HEK293 (cell line): ENCODE measurements around the gene CRIM1.

ENCODE experiments used
- CTCF ChIA-PET: fragments of 350-600 bp; formaldehyde crosslinking; extraction: SDS; loops from one replicate; lab custom pipeline; 2021; ENCODE audit warnings: antibody characterized with exemption; lab: Yijun Ruan, JAX
- POLR2A ChIA-PET: fragments of 300-600 bp; formaldehyde crosslinking; extraction: SDS; loops from one replicate; lab custom pipeline; 2020; ENCODE audit warnings: antibody characterized with exemption, inconsistent platforms; lab: Yijun Ruan, JAX
- H3K27ac ChIP-seq: fragments of 200-500 bp; sonication (Bioruptor generic); 2 replicates; pipeline ENCODE4 v1.5.1; 2014; ENCODE audit warnings: low read depth, low read length, control low read depth, inconsistent platforms; ENCODE audit errors: extremely low read depth
- H3K36me3 ChIP-seq, 2 experiments: fragments of 200-500 bp in 1 of 2; sonication (Bioruptor generic) in 1 of 2; 1 replicate in 1 of 2; 2 replicates in 1 of 2; pipeline ENCODE4 v1.5.1; 2014 to 2017; ENCODE audit warnings: inconsistent platforms in 2 of 2, low read length in 2 of 2; ENCODE audit not compliant: control insufficient read depth in 2 of 2, insufficient read depth in 1 of 2
- H3K4me1 ChIP-seq: fragments of 200-500 bp; sonication (Bioruptor generic); 2 replicates; pipeline ENCODE4 v1.5.1; 2014; ENCODE audit warnings: mild to moderate bottlenecking, low read length, inconsistent platforms; ENCODE audit not compliant: control insufficient read depth, insufficient read depth
- H3K4me3 ChIP-seq: 2 replicates; pipeline ENCODE4 v1.5.1; 2011; ENCODE audit warnings: low read depth, mild to moderate bottlenecking, control low read depth, low read length, moderate library complexity
- H3K9me3 ChIP-seq: fragments of 200-500 bp; sonication (Bioruptor generic); 2 replicates; pipeline ENCODE4 v1.5.1; 2014; ENCODE audit warnings: low read depth, low read length, inconsistent platforms; ENCODE audit not compliant: control insufficient read depth, insufficient read depth
- ATF2 ChIP-seq: fragments of 450-650 bp; formaldehyde crosslinking; IDR thresholded peaks from 2 replicates; pipeline ENCODE4 v1.5.1; 2016; ENCODE audit warnings: missing biosample characterization, missing genetic modification characterization, low read depth
- BCL11B ChIP-seq: fragments of 450-650 bp; formaldehyde crosslinking; IDR thresholded peaks from 2 replicates; pipeline ENCODE4 v1.5.1; 2016; ENCODE audit warnings: low read depth, missing biosample characterization, missing genetic modification characterization
- HOXD13 ChIP-seq: sonication (generic); formaldehyde crosslinking; IDR thresholded peaks from 2 replicates; pipeline ENCODE4 v1.8.0; 2022; ENCODE audit warnings: missing genetic modification reagents, borderline replicate concordance
- KLF16 ChIP-seq: fragments of 450-650 bp; formaldehyde crosslinking; IDR thresholded peaks from 2 replicates; pipeline ENCODE4 v1.5.1; 2017; ENCODE audit warnings: missing biosample characterization, missing genetic modification characterization
- KLF8 ChIP-seq: fragments of 450-650 bp; formaldehyde crosslinking; IDR thresholded peaks from 2 replicates; pipeline ENCODE4 v1.5.1; 2016; ENCODE audit warnings: missing biosample characterization, missing genetic modification characterization
- KLF9 ChIP-seq: fragments of 450-650 bp; formaldehyde crosslinking; IDR thresholded peaks from 2 replicates; pipeline ENCODE4 v1.5.1; 2016; ENCODE audit warnings: missing biosample characterization, missing genetic modification characterization, low read depth
- PRDM10 ChIP-seq: fragments of 450-650 bp; formaldehyde crosslinking; IDR thresholded peaks from 2 replicates; pipeline ENCODE4 v1.5.1; 2016; ENCODE audit warnings: missing biosample characterization, missing genetic modification characterization
- SETDB1 ChIP-seq: IDR thresholded peaks from one replicate; pipeline ENCODE4 v1.6.1; 2017; ENCODE audit warnings: mild to moderate bottlenecking, low read length, moderate library complexity, mixed read lengths; ENCODE audit not compliant: insufficient read length
- SP2 ChIP-seq: fragments of 450-650 bp; formaldehyde crosslinking; IDR thresholded peaks from 2 replicates; pipeline ENCODE4 v1.5.1; 2016; ENCODE audit warnings: missing biosample characterization, missing genetic modification characterization
- ZBTB21 ChIP-seq: fragments of 450-650 bp; formaldehyde crosslinking; IDR thresholded peaks from 2 replicates; pipeline ENCODE4 v1.5.1; 2017; ENCODE audit warnings: missing biosample characterization, missing genetic modification characterization
- ZBTB48 ChIP-seq: fragments of 450-650 bp; formaldehyde crosslinking; IDR thresholded peaks from 2 replicates; pipeline ENCODE4 v1.5.1; 2016; ENCODE audit warnings: missing biosample characterization, missing genetic modification characterization
- ZFP41 ChIP-seq: fragments of 450-650 bp; formaldehyde crosslinking; IDR thresholded peaks from 2 replicates; pipeline ENCODE4 v1.5.1; 2016; ENCODE audit warnings: missing biosample characterization, missing genetic modification characterization, borderline replicate concordance
- ZNF121 ChIP-seq: fragments of 450-650 bp; formaldehyde crosslinking; IDR thresholded peaks from 2 replicates; pipeline ENCODE4 v1.5.1; 2016; ENCODE audit warnings: missing biosample characterization, missing genetic modification characterization
- ZNF148 ChIP-seq: fragments of 450-650 bp; formaldehyde crosslinking; IDR thresholded peaks from 2 replicates; pipeline ENCODE4 v1.5.0; 2017; ENCODE audit warnings: missing biosample characterization, missing genetic modification characterization, borderline replicate concordance
- ZNF174 ChIP-seq: fragments of 450-650 bp; formaldehyde crosslinking; IDR thresholded peaks from 2 replicates; pipeline ENCODE4 v1.5.0; 2017; ENCODE audit warnings: missing biosample characterization, mild to moderate bottlenecking, missing genetic modification characterization
- ZNF239 ChIP-seq: fragments of 450-650 bp; formaldehyde crosslinking; IDR thresholded peaks from 2 replicates; pipeline ENCODE4 v1.5.1; 2016; ENCODE audit warnings: missing biosample characterization, missing genetic modification characterization
- ZNF24 ChIP-seq: fragments of 450-650 bp; formaldehyde crosslinking; IDR thresholded peaks from 2 replicates; pipeline ENCODE4 v1.5.1; 2016; ENCODE audit warnings: missing biosample characterization, missing genetic modification characterization
- ZNF37A ChIP-seq: fragments of 450-650 bp; IDR thresholded peaks from 2 replicates; pipeline ENCODE4 v1.5.1; 2018; ENCODE audit warnings: missing biosample characterization, missing genetic modification characterization
- ZNF416 ChIP-seq: fragments of 450-650 bp; formaldehyde crosslinking; IDR thresholded peaks from 2 replicates; pipeline ENCODE4 v1.5.1; 2016; ENCODE audit warnings: missing biosample characterization, missing genetic modification characterization
- ZNF473 ChIP-seq: fragments of 450-650 bp; formaldehyde crosslinking; IDR thresholded peaks from 2 replicates; pipeline ENCODE4 v1.5.1; 2017; ENCODE audit warnings: missing biosample characterization, missing genetic modification characterization
- ZNF544 ChIP-seq: fragments of 450-650 bp; formaldehyde crosslinking; IDR thresholded peaks from 2 replicates; pipeline ENCODE4 v1.5.0; 2017; ENCODE audit warnings: missing biosample characterization, missing genetic modification characterization
- ZNF560 ChIP-seq: fragments of 450-650 bp; formaldehyde crosslinking; IDR thresholded peaks from 2 replicates; pipeline ENCODE4 v1.5.1; 2017; ENCODE audit warnings: missing biosample characterization, missing genetic modification characterization, borderline replicate concordance
- ZNF645 ChIP-seq: fragments of 450-650 bp; formaldehyde crosslinking; IDR thresholded peaks from 2 replicates; pipeline ENCODE4; 2016; ENCODE audit warnings: missing biosample characterization, missing genetic modification characterization
- ZNF76 ChIP-seq: fragments of 450-650 bp; formaldehyde crosslinking; IDR thresholded peaks from 2 replicates; pipeline ENCODE4; 2016; ENCODE audit warnings: low read depth, missing biosample characterization, missing genetic modification characterization, borderline replicate concordance
- ZNF791 ChIP-seq: fragments of 450-650 bp; formaldehyde crosslinking; IDR thresholded peaks from 2 replicates; pipeline ENCODE4 v1.5.1; 2016; ENCODE audit warnings: missing biosample characterization, missing genetic modification characterization
- ZXDB ChIP-seq: fragments of 450-650 bp; formaldehyde crosslinking; IDR thresholded peaks from 2 replicates; pipeline ENCODE4 v1.5.1; 2016; ENCODE audit warnings: missing biosample characterization, missing genetic modification characterization
- TF ChIP-seq, protein P1 (sequence below): fragments of 450-650 bp; formaldehyde crosslinking; IDR thresholded peaks from 2 replicates; pipeline ENCODE4 v1.5.1; 2016; ENCODE audit warnings: missing biosample characterization, missing genetic modification characterization
- TF ChIP-seq, protein P2 (sequence below): fragments of 450-650 bp; formaldehyde crosslinking; IDR thresholded peaks from 2 replicates; pipeline ENCODE4 v1.5.1; 2016; ENCODE audit warnings: missing biosample characterization, missing genetic modification characterization

The CRIM1 gene

GRCh38 chr2:36587101-36587500 is 231.5 kb downstream of the CRIM1 start:
- no peaks in the 10 kb centered on the region for H3K9me3 ChIP-seq
- ChIA-PET CTCF (no interaction called here), POLR2A (no interaction called here)
- no peak overlapping the region for H3K4me3 ChIP-seq
- no peaks in the 10 kb centered on the region for H3K4me1 ChIP-seq
- H3K27ac ChIP-seq: no peak overlapping the region
- TF ChIP-seq ZNF473 (tag by site-specific recombination) (no peak), ZNF239 (tag by site-specific recombination) (no peak), ZNF174 (tag by site-specific recombination) (no peak), ZBTB48 (no peak), ZNF645 (tag by site-specific recombination) (no peak), ZXDB (tag by site-specific recombination) (no peak), ZNF76 (tag by site-specific recombination) (no peak), KLF16 (tag by site-specific recombination) (no peak), KLF9 (tag by site-specific recombination) (no peak), PRDM10 (no peak)
- TF ChIP-seq, protein P1, sequence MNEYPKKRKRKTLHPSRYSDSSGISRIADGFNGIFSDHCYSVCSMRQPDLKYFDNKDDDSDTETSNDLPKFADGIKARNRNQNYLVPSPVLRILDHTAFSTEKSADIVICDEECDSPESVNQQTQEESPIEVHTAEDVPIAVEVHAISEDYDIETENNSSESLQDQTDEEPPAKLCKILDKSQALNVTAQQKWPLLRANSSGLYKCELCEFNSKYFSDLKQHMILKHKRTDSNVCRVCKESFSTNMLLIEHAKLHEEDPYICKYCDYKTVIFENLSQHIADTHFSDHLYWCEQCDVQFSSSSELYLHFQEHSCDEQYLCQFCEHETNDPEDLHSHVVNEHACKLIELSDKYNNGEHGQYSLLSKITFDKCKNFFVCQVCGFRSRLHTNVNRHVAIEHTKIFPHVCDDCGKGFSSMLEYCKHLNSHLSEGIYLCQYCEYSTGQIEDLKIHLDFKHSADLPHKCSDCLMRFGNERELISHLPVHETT (tag by site-specific recombination): no peak
- H3K36me3 ChIP-seq: peaks cover 22 to 70% of the 10 kb centered on the region in 2 experiments

DNA sequence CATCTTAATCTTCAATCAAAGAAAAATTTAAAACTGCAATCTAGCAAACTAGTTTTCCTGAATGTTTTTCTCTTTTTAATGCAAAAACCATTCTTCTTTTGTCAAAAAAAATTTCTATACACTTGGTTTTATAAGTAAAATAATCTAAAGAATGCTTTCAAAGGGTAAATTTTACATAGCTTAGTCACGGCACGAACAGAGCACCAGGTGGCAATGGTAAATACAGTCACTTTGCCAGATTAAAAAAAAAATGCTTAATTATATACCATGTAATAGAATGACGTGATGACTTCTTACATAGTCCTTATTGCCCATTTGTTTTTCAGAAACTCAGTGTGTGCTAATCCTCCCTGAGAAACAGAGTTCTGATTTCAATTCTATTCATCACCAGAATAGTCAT is 232.0 kb downstream of the CRIM1 start:
- no peak overlapping the region for H3K27ac ChIP-seq
- H3K4me3 ChIP-seq: no peak overlapping the region
- ChIA-PET CTCF (no interaction called here), POLR2A (no interaction called here)
- H3K9me3 ChIP-seq: no peaks in the 10 kb centered on the region
- TF ChIP-seq ZNF121 (tag by site-specific recombination) (no peak), ZNF24 (tag by site-specific recombination) (no peak), ZFP41 (no peak), HOXD13 (no peak), SETDB1 (no peak), ZNF560 (tag by site-specific recombination) (no peak), ZBTB21 (tag by site-specific recombination) (no peak), ZNF791 (tag by site-specific recombination) (no peak), ZNF544 (tag by site-specific recombination) (no peak), ZNF148 (tag by site-specific recombination) (no peak), SP2 (tag by site-specific recombination) (no peak), BCL11B (tag by site-specific recombination) (no peak), ATF2 (tag by site-specific recombination) (no peak), ZNF37A (no peak), KLF8 (tag by site-specific recombination) (no peak), ZNF416 (no peak)
- TF ChIP-seq, protein P2, sequence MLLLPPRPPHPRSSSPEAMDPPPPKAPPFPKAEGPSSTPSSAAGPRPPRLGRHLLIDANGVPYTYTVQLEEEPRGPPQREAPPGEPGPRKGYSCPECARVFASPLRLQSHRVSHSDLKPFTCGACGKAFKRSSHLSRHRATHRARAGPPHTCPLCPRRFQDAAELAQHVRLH (tag by site-specific recombination): no peak
- TF ChIP-seq, all 188 proteins: peak for 0
- no peaks in the 10 kb centered on the region for H3K4me1 ChIP-seq
- H3K36me3 ChIP-seq: peaks cover 17 to 66% of the 10 kb centered on the region in 2 experiments
